GM18909 (cell line): ENCODE measurements around the gene NTM.

Experiments used
- ATAC-seq: cut with Tn5 transposase; IDR thresholded peaks from one replicate; pipeline ENCODE4 v1.9.1; 2021; ENCODE audit warnings: mild to moderate bottlenecking; ENCODE audit not compliant: unreplicated experiment, poor library complexity

The NTM gene

DNA sequence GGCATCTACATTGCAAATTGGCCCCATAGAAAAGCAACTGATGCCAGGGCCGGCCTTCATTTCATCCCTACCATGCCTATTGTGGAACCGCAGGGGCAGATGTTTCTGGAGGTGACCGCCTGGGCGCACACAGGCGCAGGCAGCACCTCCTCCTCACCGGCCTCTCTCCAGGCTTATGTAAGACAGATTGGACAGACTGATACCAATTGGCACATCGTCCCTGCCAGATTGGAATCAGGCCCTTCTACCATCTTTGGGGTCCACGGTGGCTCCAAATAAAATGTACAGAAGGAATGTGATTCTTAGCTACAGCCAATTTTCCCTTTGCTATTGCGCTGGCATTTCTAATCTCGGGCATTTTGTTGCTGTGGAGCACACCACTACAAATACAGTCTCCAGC, 732.6 kb downstream of the NTM start:
- ATAC-seq, result no peak

DNA sequence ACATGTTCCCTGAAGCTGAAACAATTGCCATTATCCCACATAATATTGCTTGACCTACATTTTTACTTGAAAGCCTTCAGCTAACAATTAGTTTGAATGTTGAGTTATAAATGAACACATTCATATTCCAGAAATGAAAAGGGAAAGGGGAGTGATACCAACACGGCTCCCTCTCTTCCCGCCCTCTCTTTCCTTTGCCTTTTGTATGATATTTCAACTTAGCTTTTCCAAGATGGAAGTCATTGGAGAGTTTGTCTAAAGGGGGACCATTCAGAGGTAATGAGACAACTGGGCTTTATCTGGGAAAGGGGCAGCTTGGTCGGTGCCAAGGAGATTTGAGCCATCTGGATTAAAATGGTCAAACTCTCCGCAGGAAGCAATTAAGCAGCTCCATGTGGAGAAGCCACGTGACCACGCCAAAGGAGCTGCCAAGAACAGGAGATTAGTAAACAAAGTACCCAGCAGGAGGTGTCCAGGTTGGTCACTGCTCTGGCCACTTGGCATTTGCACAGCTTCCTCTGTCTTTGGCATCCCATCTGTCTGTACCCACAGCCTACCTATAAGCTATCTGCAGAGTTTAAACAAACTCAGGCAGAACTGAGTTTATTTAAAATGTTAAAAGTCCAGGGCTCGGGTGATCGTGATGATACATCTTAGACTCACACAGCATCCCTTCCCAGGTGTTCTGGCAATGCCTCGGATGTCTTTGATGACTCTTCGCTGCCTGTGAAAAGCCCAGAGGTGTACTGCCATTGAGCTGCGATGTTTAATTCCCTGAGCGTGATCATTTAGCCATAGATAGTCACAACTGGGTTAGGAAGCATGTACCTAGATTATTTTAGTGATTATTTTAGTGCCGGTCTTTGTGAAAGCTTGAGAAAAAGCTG, 735.9 kb downstream of the NTM start:
- ATAC-seq, result no peak

DNA sequence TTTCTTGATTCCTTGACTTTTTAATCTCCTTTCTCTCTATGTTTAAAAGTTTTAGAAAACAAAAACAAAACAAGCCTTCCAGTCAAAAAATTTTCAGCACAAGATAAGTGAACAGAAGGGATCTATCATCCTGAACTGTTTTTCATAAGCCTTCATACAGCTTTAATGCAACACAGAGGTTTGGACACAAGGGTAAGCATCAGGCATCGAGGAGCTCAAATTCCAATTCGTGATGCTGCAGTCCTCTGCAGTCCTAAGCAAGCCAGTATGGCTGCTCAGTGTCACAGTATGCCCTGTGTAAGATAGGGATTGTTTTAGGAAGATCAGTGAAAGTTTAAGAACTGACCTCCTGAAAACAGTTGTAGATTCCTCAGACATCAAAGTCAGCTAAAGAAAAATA, 740.9 kb downstream of the NTM start:
- ATAC-seq, result no peak

DNA sequence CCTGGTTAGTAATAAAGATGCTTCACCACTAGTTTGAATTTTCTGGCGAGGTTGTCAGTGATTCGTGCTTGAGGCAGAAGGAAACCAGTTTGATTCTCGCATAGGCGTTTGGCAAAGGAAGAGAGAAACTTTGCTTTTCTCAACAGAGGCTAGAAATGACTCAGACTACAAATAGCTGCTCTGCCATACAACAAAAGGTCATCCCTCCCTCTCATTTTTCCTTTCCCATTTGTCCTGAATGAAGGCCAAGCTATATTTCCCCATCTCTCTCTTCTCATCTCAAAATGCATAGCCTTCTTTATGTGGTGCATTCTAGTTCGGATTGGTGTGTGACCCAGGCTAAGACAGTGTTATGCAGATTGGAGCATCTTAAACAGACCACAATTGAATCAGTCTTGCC, 741.4 kb downstream of the NTM start:
- no peak for ATAC-seq

DNA sequence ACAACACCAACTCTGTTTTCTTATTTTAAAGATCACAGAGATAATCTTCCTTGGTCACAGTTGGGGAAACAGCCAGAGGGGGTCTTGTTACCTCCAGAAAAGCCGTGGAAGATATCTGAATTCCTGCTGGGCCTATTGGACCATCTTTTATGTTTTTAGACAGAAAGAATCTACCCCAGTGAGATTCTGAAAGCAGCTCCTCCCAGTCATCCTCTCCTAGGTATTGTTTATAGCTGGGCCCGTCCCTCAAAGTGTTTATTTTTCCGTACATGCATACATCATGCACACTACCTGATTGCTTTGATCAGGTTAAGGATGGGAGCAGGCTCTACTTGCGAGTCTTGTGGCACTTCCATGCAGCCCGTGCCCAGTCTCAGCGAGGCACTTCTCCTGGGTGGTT, 742.4 kb downstream of the NTM start:
- ATAC-seq, result no peak

DNA sequence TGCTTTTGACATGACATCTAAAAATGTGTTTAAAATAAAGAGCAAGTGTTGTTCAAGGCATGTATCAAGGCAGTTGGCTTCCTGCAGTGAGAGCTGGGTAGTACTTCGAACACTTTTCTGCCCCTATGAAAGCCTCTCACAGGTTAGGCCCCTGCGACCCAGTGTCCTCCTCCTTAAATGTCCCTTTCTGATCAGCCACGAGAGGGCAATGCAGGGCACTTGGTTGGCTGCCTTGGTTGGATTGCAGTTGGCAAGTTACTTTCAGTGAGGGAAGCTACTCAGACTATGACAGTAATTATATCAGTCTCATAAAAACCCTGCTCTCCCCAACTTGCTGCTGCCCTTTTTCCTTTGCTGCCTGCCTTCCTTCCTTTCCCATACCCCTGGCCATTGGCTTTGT, 743.8 kb downstream of the NTM start:
- no peak for ATAC-seq

DNA sequence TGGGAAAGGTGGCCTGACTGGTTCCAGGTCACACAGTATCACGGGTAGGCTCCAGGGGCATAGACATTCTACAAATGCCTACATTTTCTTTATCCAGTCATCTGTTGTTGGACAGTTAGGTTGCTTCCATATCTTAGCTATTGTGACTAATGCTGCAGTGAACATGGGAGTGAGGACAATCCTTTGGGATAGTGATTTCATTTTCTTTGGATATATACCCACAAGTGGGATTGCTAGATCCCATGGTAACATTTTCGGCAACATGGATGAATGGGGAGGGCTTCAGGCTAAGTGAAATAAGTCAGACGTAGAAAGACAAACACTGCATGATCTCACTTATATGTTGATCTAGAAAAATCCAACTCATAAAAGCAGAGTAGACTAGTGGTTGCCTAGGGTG, 744.3 kb downstream of the NTM start:
- ATAC-seq, result no peak

DNA sequence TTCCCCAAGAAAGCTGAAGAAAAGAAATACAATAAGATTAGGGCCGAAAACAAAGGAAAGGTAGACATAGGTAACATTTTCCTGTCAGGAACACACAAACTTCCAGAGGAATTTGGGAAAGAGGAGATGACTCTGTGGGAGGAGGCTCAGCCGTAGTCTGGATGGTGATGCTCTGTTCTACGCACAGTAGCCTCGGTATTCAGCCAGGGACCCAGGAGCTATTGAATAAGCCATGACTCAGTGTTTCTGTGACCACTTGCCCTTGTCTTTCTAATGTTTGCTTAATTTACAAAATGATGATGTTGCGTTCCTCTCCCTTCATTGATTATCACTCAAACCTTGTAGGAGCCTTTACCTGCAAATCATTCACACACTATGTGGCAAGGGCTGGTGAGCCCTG, 745.0 kb downstream of the NTM start:
- no peak for ATAC-seq

DNA sequence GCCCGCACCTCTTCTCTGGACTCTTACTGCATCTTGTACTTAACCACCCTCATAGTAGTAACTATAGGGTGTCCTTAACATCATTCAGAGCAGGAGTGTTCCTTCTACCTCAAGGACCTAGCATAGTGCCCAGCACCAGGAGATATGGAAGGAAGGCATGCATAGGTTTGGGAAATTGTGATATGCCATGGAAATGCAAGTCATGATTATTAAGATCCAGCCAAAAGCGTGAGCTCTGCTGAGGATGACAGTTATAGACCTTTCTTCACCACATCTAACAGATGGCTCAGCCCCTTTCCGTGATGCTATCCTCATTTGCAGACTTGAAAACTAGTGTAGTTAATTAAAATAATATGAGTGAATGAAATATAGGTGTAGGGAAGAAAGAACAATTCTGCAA, 746.1 kb downstream of the NTM start:
- no peak for ATAC-seq

DNA sequence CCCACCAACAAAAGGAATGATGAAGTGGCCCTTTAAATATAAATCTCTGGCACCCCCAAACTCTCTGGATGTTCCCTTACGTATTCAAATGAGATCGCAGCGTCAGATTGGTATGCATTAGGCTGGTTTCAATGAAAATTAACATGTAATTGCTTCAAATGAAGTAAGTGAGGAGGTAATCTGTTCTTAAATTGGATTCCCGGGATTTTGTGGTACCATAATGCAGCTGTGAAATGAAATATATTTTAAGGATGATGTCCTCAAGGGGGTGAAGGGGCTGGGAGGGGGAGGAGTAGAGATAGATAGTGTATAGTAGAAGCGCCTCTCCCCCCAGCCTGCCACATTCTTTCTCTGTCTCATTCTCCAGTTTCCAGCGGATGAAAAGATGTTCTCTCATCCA, 748.2 kb downstream of the NTM start:
- no peak for ATAC-seq

DNA sequence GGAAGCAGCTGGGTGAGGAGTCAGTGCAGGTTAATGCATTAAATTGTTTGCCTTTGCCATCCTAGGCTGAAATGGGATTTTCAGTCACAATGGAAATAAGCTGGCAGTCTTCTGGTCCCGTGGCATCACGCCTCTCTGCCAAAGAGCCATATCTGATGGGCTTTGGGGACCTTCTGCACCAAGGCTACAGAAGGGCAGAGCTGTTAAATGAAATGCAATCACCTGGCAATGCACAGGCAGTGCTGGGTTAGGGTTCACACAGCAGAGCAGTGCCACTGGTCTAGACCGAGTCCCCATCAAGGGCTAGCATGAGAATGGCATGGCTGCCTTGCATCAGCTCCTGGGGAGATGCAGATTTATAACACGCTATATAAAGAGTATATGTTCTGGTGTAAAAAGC, 749.2 kb downstream of the NTM start:
- no peak for ATAC-seq

DNA sequence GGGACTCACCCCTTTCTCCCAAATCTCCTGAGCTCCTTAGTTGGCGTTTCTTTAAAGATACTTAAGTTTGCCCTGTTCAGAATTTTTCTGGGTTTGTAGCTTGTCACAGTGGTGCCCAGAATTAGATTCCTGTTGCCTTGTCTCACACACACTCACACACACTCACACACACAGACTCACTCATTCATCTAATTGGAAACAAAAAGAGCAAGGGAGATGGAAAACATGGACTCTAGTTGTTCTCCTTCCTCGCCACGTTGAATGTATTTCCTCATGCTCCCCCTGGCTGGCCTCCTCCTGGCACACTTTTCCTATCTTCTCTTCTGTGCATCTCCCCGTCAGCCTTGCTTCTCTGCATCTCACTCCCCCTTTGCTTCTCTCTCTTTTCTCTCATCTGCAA, 752.3 kb downstream of the NTM start:
- ATAC-seq, result no peak

DNA sequence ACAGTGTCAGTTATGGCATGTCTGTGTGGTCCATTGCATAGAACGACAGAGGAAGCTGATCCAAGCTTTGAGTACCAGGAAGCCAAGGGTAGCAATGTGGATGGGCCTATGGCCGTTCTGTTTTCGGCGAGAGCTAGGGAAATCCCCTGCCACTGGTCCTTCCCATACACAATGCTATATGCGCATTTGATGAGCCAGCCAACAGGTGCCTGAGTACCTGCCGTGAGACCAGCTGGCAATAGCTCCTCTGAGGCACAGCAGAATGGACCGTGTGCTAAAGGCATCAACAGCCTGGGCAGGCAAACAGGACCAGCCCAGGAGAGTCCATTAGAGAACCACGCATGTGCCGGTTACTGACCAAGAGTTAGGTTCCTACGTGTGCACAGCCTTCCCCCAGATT, 753.0 kb downstream of the NTM start:
- no peak for ATAC-seq

DNA sequence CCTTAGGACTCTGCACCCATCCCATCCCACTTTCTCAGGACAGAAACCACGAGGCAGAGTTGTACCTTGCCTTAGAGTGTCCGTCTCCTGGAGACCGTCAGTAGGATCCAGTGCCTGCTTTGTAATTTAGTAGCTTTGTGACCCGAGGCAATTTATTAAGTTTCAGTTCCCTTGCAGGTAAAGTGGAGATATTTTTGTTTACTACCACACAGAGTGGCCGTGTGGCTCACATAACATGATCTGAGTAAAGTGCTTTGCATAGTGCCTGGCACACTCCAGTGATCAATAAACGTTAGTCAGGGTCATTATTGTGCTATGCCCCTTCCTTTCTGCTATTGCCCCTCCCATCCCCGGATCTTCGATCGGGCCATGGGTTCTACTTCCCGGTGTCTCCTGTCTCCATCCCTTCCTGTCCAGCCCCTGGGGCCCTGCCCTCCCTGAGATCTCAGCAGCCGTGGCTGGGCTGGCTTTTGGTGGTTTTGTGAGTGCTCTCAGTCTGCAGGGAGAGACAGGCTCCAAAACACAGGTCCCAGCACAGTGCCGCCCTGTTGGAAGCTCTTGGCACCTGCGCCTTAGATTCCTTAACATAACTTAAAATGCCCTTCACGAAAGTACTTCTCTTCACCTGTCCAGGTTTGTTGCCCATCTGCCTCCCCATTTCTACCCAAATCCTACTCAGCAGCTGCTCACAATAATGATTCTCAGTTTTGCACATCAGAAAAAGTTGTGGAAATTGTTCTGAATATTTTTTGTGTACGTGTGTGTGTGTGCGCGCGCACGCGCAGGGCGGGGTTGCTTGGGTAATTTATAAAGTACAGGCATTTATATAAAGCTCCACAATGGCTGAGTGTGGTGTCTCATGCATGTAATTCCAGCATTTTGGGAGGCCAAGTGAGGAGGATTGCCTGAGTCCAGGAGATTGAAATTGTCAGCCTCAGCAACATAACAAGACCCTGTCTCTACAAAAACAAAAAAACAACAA, 753.7 kb downstream of the NTM start:
- ATAC-seq, result no peak

DNA sequence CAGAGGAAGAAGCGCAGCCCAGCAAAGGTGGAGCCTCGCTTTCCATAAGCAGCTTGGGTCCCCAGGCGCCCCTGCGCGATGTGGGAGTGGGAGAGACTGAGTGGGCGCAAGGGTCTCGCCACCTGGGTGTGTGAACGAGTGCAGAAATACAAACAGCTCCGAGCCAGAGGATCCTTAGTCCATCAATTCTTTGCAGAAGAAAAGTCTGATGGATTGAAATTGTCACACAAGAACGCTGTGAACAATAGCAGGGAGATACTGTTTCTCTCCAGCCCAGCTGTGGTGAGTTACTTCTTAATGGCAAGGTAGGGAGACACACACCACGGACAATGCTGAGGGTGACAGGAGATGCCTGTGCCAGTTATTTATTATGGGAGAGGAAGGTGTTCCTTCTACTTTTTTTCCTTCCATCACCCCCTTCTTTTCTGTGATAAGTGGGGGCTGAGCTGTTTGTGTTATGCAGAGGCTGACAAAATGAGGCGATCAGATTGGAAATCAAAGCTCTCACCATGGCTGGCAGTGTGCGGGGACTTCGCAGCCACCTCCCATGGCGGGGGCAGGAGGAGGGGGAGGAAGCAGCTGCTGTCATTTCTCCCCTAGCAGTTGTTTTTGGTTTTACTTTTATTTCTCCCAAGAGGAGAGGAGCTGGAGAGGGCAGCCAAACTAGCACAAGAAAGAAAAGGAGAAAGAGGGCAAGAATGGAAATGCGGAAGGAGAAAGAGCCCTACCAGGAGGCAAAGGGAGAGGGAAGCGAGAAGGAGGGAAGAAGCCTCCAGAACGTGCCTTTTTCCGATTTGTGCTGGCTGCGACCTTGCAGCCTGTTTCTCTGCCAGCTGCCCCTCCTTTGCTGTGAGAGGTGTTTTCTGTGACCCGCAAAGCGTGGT, 755.8 kb downstream of the NTM start:
- peak; percentile 59 for ATAC-seq

DNA sequence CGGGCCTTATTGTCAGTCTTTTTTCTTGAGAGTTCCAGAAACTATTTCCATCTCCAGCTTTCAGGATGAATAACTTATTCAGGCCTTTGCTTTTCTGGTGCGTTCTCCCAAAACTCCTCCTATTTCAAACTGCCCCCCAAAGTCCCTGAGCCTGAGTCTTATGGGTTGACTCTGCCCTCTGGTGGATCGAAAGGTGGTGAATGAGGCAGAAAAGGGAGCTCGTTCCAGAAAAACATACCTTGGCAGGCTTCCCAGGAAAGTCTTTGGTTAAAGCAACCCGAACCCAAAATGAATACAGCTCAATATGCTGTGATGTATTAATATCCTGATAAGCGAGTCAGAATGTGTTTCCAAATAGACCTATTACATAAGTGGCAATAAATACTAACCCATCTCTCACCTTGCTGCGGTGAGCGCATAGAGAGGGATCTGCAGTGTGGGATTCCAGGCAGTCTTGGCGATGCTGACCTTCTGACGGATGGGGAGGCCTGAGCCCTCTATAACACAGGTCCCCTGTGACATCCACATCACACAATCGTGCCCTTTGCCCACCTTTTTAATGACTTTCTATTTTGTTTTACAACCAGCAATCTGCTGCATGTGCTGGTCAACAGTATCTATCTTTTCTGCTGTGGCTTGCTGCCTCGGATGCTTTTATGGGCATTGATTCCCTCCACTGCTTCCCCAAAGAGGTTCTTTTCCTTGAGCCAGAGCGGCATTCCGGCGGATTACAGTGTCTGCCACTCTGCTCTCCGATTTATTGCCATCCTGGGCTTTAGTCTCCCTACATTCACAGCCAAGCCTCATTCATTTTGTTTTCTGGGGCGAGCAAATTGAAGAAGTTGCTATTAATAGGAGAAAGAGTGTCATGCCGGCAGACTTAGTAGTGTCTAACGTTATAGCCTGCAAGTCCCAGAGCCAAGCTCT, 756.8 kb downstream of the NTM start:
- ATAC-seq, result no peak

DNA sequence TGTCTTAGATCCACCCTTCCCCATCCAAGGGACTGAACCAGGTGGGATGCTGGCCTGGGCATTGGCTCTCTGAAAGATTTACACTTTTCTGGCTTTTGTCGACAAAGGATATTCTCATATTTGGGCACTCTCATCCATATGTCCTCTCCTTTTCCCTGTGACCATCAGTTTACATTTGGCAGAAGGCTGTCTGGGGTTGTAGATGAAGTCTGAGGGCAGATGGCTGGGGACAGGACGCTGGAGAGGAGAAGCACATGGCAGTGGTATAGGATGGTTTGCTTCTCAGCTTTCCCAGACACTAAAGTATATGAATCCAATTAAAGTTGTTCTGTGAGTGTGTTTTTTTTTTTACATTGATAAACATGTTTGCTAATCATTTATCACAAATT, 757.5 kb downstream of the NTM start:
- ATAC-seq, result no peak

DNA sequence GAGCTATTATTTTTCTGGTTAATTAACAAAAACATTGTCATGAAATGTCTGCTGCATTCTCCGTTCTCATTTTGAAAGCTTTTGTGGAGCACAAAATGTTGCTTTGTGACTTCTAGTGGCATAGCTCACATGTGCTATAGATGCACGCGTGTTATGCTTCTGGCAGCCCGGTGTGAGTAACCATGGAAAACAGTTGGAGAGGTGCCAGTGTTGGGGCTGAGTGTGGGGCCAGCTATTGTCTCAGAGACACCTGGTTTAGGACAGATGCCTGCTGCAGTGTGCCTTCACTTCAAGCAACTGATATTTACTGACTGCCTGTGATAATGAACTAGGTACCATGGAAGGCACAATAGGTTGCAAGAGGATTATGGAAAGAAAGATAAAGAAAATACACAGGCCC, 760.6 kb downstream of the NTM start:
- no peak for ATAC-seq

DNA sequence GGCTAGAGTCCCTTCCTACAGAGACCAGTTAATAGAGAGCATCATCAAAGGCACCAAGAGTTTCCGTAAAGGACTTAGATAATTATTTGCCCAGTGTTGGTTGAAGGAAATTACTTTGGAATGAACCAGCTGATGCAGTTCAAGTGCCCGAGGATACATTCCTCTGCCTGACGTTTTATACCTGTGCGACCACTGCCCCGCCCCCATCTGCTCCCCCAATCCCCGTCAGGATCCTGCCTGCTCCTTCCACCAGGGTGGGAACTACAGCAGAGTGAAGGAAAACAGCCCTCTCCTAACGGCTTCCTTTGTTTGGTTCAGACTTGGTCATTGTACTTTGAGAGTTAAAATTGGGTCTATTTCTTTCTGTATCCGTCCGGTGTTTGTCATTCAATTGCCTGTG, 761.5 kb downstream of the NTM start:
- no peak for ATAC-seq
